Vagina (tissue), 2 donors: ENCODE data around the gene GFRA1.

ENCODE experiments used
- POLR2A ChIP-seq, 2 donors: fragments of 450-650 bp; IDR thresholded peaks; one replicate each; pipeline ENCODE4 v1.6.1; 2017; ENCODE audit warnings: antibody characterized with exemption in 2 of 2, mild to moderate bottlenecking in 2 of 2, moderate library complexity in 2 of 2
- POLR2AphosphoS5 ChIP-seq, 2 donors: sonication (generic); formaldehyde crosslinking; IDR thresholded peaks; one replicate each; pipeline ENCODE4 v1.9.0; 2017; ENCODE audit warnings: antibody characterized with exemption in 2 of 2, mild to moderate bottlenecking in 2 of 2, low read depth in 1 of 2; ENCODE audit not compliant: insufficient read depth in 1 of 2
- TF ChIP-seq, protein P1 (sequence below), 3 experiments: fragments of 450-650 bp in 2 of 3; fragments of 200-600 bp in 1 of 3; sonication (generic) in 1 of 3; IDR thresholded peaks; one replicate each; pipeline ENCODE4 v1.5.1; 2017 to 2019; ENCODE audit warnings: antibody characterized with exemption in 3 of 3, mild to moderate bottlenecking in 2 of 3, moderate library complexity in 2 of 3

DNA sequence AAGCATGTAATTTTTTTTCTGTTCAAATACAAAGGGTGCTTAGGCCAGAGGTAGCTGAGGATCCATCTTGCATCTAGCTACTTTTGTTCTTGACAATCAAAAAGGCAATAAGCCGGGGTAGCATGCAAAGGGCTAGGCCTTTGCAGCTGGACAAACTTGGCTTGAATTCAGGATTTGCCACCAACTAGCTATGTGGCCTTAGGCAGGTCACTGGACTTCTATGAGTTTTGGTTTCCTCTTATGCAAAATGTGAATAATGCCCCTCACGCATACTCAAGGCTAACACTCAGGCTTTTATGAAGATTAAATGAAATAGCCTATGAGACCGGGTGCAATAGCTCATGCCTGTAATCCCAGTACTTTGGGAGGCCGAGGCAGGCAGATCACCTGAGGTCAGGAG is 19.3 kb downstream of the GFRA1 start:
- TF ChIP-seq POLR2A (IDR thresholded peaks at IDR 0.05) (no peak), POLR2AphosphoS5 (IDR thresholded peaks at IDR 0.05; ENCODE audit: insufficient read depth in 1 of 2, low read depth in 1 of 2) (no peak)
- TF ChIP-seq, protein P1, sequence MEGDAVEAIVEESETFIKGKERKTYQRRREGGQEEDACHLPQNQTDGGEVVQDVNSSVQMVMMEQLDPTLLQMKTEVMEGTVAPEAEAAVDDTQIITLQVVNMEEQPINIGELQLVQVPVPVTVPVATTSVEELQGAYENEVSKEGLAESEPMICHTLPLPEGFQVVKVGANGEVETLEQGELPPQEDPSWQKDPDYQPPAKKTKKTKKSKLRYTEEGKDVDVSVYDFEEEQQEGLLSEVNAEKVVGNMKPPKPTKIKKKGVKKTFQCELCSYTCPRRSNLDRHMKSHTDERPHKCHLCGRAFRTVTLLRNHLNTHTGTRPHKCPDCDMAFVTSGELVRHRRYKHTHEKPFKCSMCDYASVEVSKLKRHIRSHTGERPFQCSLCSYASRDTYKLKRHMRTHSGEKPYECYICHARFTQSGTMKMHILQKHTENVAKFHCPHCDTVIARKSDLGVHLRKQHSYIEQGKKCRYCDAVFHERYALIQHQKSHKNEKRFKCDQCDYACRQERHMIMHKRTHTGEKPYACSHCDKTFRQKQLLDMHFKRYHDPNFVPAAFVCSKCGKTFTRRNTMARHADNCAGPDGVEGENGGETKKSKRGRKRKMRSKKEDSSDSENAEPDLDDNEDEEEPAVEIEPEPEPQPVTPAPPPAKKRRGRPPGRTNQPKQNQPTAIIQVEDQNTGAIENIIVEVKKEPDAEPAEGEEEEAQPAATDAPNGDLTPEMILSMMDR (IDR thresholded peaks at IDR 0.05): no peak
